Right lobe of liver (tissue), 6 donors: ENCODE data around the gene DDX43. TPM values are rescaled to one million over a fixed set of nuclear protein-coding genes. Genes with fewer than 3 reads are reported as not detected.

Experiments used
- ATAC-seq, 4 donors: fragments of 200-7000 bp; cut with Tn5 transposase; one replicate each; pipeline ENCODE4 v1.9.1; 2020; ENCODE audit warnings: mild to moderate bottlenecking in 4 of 4, moderate library complexity in 4 of 4
- DNase-seq, 3 donors: peaks; one replicate each; pipeline ENCODE4 v3.0.0-alpha.2; 2020
- H3K27ac ChIP-seq, 3 donors: fragments of 200-600 bp; one replicate each; pipeline ENCODE4 v1.8.0; 2022
- H3K27me3 ChIP-seq, 2 donors: fragments of 200-600 bp; one replicate each; pipeline ENCODE4 v1.8.0; 2022
- H3K36me3 ChIP-seq, 4 donors: fragments of 200-600 bp; sonication (generic) in 1 of 4; one replicate each; pipeline versions ENCODE4 v1.5.1 to v1.8.0; 2017 to 2022; ENCODE audit warnings: control low read depth in 1 of 4
- H3K4me1 ChIP-seq, 4 donors: fragments of 200-600 bp; sonication (generic) in 1 of 4; one replicate each; pipeline versions ENCODE4 v1.5.1 to v1.8.0; 2017 to 2022; ENCODE audit warnings: control low read depth in 1 of 4
- H3K4me3 ChIP-seq, 3 donors: fragments of 200-600 bp; one replicate each; pipeline ENCODE4 v1.8.0; 2022
- H3K9me3 ChIP-seq, 4 donors: fragments of 200-600 bp; sonication (generic) in 1 of 4; one replicate each; pipeline versions ENCODE4 v1.5.1 to v1.8.0; 2017 to 2022; ENCODE audit warnings: control low read depth in 1 of 4
- POLR2A ChIP-seq: fragments of 450-650 bp; IDR thresholded peaks from one replicate; pipeline ENCODE4 v1.6.1; 2017; ENCODE audit warnings: antibody characterized with exemption, mild to moderate bottlenecking
- WGBS: methylation state at CpG from one replicate; pipeline ENCODE4 v1.1.6; 2018; ENCODE audit warnings: low coverage, low lambda C conversion rate; ENCODE audit not compliant: insufficient coverage; ENCODE audit errors: missing lambda C conversion rate; 5-methylcytosine and 5-hydroxymethylcytosine counted together
- intact Hi-C, 2 donors: fragments of 100-400 bp; cut with DNase I; formaldehyde crosslinking; loops; one replicate each; pipeline versions ENCODE4 v1.11.2 to v1.14.1; 2022
- total RNA-seq, 6 experiments: library from RNA; depleted of rRNA in 2 of 6; stranded (reverse); fragments of >200 nt in 2 of 6; fragmentation: NEBNext Ultra II Directional in 3 of 6; extraction: Animal tissue kit (Norgen Biotek cat#: 25700) in 3 of 6; gene quantifications; one replicate each; pipeline versions ENCODE4 v1.1.0 to v1.2.4, GENCODE V29; 2016 to 2023
- TF ChIP-seq, protein P1 (sequence below), 4 donors: fragments of 200-600 bp in 3 of 4; fragments of 450-650 bp in 1 of 4; IDR thresholded peaks; one replicate each; pipeline versions ENCODE4 v1.5.1 to v1.8.0; 2016 to 2022; ENCODE audit warnings: antibody characterized with exemption in 4 of 4, mild to moderate bottlenecking in 2 of 4
- donor health status: DM: no; HTN: yes; CAD: no.
- donor health status: DM: no; HTN: no; CAD: no.
- donor health status: DM: no; HTN: no; CAD: no.
- donor health status: DM: no; HTN: yes; CAD: no.
- donor health status: DM: no; HTN: yes; CAD: no.

The DDX43 gene
- total RNA-seq, 6 experiments from 2014 or later, result not detected

DNA sequence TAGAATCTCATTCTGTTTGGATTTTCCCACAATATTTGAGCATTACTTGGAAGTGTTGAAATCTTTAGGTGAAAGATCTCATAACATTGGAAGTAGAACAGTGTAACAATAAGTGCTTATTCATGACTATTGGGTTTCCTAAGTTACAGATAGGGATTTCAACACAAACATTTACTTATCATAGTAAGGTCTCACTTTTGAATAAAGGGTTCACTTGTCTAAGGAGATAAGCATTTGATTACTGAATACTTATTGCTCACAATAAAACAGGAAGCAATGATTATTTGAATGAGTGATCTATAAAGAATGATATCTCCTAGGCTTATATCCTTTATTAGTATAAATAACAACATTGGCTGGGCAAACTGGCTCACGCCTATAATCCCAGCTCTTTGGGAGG, 14.8 kb downstream of the DDX43 start:
- DNase-seq (no peak), ATAC-seq (no peak)
- Histone ChIP-seq H3K9me3 (no peaks in the 10 kb centered on the region), H3K4me3 (no peak overlapping the region), H3K27me3 (no peaks in the 10 kb centered on the region), H3K36me3 (no peaks in the 10 kb centered on the region), H3K27ac (no peak overlapping the region), H3K4me1 (no peaks in the 10 kb centered on the region)
- 100% methylated on average over 1 of the region's 1 CpG for WGBS
- TF ChIP-seq POLR2A, result no peak
- TF ChIP-seq, protein P1, sequence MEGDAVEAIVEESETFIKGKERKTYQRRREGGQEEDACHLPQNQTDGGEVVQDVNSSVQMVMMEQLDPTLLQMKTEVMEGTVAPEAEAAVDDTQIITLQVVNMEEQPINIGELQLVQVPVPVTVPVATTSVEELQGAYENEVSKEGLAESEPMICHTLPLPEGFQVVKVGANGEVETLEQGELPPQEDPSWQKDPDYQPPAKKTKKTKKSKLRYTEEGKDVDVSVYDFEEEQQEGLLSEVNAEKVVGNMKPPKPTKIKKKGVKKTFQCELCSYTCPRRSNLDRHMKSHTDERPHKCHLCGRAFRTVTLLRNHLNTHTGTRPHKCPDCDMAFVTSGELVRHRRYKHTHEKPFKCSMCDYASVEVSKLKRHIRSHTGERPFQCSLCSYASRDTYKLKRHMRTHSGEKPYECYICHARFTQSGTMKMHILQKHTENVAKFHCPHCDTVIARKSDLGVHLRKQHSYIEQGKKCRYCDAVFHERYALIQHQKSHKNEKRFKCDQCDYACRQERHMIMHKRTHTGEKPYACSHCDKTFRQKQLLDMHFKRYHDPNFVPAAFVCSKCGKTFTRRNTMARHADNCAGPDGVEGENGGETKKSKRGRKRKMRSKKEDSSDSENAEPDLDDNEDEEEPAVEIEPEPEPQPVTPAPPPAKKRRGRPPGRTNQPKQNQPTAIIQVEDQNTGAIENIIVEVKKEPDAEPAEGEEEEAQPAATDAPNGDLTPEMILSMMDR (IDR thresholded peaks at IDR 0.05), result no peak
- intact Hi-C loops, result no loop called here

DNA sequence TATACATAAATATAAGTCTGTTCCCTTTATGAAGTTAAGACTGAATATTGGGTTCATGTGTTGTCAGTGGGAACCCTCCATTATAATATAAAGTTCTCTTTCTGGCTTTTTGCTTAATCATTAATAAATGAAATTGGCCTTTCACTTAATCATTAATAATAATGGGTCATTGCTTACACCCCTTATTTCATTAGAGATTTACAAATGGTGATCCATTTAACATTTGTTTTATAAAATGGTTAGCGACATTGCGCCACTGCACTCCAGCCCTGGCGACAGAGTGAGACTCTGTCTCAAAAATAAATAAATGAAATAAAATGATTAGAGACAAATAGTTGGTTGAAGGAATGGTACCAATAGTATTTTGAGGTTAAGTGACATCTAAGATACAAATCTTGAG, 18.5 kb downstream of the DDX43 start:
- 77% methylated on average over 3 of the region's 3 CpGs for WGBS
- intact Hi-C loops, result no loop called here
- no peak for DNase-seq
- Histone ChIP-seq H3K27me3 (no peaks in the 10 kb centered on the region), H3K9me3 (no peaks in the 10 kb centered on the region), H3K27ac (no peak overlapping the region), H3K4me3 (no peak overlapping the region), H3K36me3 (no peaks in the 10 kb centered on the region), H3K4me1 (no peaks in the 10 kb centered on the region)
- no peak for TF ChIP-seq POLR2A
- TF ChIP-seq, protein P1 (IDR thresholded peaks at IDR 0.05), result no peak
- ATAC-seq, result no peak

DNA sequence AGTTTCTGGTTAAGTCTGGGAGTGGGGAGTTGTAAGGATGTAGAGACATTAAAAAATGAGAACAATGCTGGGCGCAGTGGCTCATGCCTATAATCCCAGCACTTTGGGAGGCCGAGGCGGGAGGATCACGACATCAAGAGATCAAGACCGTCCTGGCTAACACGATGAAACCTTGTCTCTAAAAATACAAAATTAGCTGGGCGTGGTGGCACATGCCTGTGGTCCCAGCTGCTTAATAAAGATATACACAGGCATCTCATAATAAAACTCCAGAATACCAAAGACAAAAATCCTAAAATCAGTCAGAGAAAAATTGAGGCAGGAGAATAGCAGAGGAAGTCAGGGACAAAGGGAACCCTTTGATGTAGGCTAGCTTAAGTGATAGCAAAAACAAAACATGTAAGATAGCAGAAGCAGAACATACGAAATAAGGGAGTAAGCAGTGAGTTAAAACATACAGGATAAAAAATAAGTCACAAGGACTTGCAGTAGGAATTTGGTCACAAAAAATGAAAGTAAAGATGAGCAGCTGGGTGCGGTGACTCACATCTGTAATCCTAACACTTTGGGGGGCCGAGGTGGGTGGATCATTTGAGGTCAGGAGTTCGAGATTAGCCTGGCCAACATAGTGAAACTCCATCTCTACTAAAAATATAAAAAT, 23.6 kb downstream of the DDX43 start:
- WGBS, result 75% methylated on average over 11 of the region's 11 CpGs
- DNase-seq (no peak), ATAC-seq (no peak)
- Histone ChIP-seq H3K27ac (no peak overlapping the region), H3K27me3 (no peaks in the 10 kb centered on the region), H3K9me3 (no peaks in the 10 kb centered on the region), H3K4me1 (no peaks in the 10 kb centered on the region), H3K4me3 (no peak overlapping the region), H3K36me3 (no peaks in the 10 kb centered on the region)
- TF ChIP-seq, protein P1 (IDR thresholded peaks at IDR 0.05), result no peak
- no peak for TF ChIP-seq POLR2A
- intact Hi-C loops, result no loop called here

DNA sequence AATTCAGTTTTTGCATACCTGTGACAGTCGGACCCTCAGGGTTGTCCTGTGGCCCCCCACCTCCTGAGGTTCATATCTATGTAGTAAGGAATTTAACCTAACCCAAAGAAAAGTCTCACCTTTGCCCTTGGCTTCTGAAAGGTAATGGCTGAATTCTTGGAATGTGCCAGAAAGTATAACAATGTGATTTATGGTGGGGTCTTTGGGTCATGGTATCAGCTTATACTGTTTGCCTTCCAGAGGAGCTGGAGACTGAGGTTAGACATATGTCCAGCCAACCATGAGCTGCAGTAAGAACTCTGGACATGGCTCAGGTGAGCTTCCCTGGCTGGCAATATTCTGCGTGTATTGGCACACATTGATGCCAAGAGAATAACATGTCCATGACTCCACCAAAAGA, 26.9 kb downstream of the DDX43 start:
- ATAC-seq (peak in 1 of 4 donors; percentile 39), DNase-seq (no peak)
- 38% methylated on average over 2 of the region's 2 CpGs for WGBS
- Histone ChIP-seq H3K36me3 (no peaks in the 10 kb centered on the region), H3K27me3 (no peaks in the 10 kb centered on the region), H3K27ac (no peak overlapping the region), H3K4me3 (no peak overlapping the region), H3K4me1 (no peaks in the 10 kb centered on the region), H3K9me3 (no peaks in the 10 kb centered on the region)
- intact Hi-C loops, result no loop called here
- TF ChIP-seq POLR2A, result no peak
- TF ChIP-seq, protein P1 (IDR thresholded peaks at IDR 0.05), result no peak
